ENCODE data around the gene SLC41A3.

The SLC41A3 gene

GRCh38 chr3:126052196-126053058 is 31.5 kb downstream of the SLC41A3 start:
- no peak for DNase-seq
- Histone ChIP-seq H3K4me1 (no peaks in the 10 kb centered on the region), H3K9me3 (no peaks in the 10 kb centered on the region), H3K36me3 (no peaks in the 10 kb centered on the region), H3K4me3 (ENCODE audit: low read depth, low read length) (no peak overlapping the region), H3K27me3 (no peaks in the 10 kb centered on the region)
- no peak for TF ChIP-seq CTCF (IDR thresholded peaks at IDR 0.05; ENCODE audit: low read depth, low read length)

DNA sequence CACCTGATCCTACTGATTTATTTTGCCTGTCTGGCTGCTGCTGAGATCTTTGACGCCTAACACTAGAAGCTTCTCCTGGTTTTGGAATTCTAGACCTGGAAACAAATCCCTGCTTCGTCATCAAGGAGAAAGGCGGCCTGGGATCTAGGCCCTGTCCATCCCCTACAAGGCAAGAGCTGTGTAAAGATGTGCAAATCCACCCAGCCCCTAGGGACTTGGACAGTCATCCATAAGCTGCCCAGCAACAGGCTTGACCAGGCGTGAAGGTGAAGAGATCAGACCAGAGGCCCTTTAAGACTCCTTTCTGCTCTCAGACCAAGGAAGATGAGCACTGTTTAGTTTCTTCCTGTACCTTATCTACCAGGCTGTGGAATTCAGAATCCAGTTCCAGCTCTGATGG is 32.2 kb downstream of the SLC41A3 start:
- DNase-seq = no peak
- H3K27me3 ChIP-seq = no peaks in the 10 kb centered on the region
- no peaks in the 10 kb centered on the region for H3K9me3 ChIP-seq
- H3K4me3 ChIP-seq (ENCODE audit: low read depth, low read length) = no peak overlapping the region
- H3K4me1 ChIP-seq = no peaks in the 10 kb centered on the region
- no peak for TF ChIP-seq CTCF (IDR thresholded peaks at IDR 0.05; ENCODE audit: low read depth, low read length)
- no peaks in the 10 kb centered on the region for H3K36me3 ChIP-seq

- no peak for TF ChIP-seq CTCF (IDR thresholded peaks at IDR 0.05; ENCODE audit: low read depth, low read length)
- Histone ChIP-seq H3K4me1 (no peaks in the 10 kb centered on the region), H3K27me3 (no peaks in the 10 kb centered on the region), H3K36me3 (no peaks in the 10 kb centered on the region), H3K9me3 (no peaks in the 10 kb centered on the region), H3K4me3 (ENCODE audit: low read depth, low read length) (no peak overlapping the region)
- DNase-seq = no peak
These were observed 32.7 kb downstream of the SLC41A3 start for GRCh38 chr3:126051234-126051633.

DNA sequence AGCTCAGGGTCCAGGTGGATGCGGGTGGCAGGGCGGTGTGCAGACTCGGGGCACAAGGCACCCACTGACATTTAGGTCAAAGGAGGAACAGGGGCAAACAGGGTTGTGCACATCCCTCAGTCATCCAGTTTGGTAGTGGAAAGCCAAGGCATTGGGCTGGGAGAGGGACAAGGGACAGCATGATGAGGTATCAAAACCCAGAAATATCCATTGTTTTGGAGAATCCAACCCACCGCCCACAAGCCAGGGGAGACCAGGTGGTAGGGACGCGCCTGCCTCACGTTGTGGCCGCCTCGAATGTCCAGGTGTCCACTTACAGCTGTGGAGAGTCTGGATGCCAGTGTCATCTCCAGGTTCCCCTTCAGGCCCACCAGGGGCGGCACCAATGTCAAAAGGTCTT is 33.3 kb downstream of the SLC41A3 start:
- no peaks in the 10 kb centered on the region for H3K36me3 ChIP-seq
- DNase-seq = no peak
- no peak for TF ChIP-seq CTCF (IDR thresholded peaks at IDR 0.05; ENCODE audit: low read depth, low read length)
- no peaks in the 10 kb centered on the region for H3K9me3 ChIP-seq
- no peaks in the 10 kb centered on the region for H3K4me1 ChIP-seq
- no peak overlapping the region for H3K4me3 ChIP-seq (ENCODE audit: low read depth, low read length)
- H3K27me3 ChIP-seq = no peaks in the 10 kb centered on the region

DNA sequence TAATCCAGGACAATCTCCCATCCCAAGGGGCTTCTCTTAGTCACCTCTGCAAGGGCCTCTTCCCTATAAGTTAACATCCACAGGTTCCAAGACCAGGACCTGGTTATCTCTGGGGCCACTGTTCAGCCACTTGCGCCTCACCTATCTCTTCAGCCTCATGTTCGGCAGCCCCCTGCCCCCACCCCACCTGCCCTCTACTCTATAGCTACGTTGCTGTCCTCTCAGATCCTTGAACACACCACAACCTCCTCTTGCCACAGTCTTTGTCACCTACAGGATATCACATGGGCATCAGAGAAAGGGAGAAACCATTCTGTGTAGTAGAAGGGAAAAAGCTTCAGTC is 33.9 kb downstream of the SLC41A3 start:
- DNase-seq = no peak
- Histone ChIP-seq H3K9me3 (no peaks in the 10 kb centered on the region), H3K4me3 (ENCODE audit: low read depth, low read length) (no peak overlapping the region), H3K36me3 (no peaks in the 10 kb centered on the region), H3K4me1 (no peaks in the 10 kb centered on the region), H3K27me3 (no peaks in the 10 kb centered on the region)
- TF ChIP-seq CTCF (IDR thresholded peaks at IDR 0.05; ENCODE audit: low read depth, low read length) = no peak

DNA sequence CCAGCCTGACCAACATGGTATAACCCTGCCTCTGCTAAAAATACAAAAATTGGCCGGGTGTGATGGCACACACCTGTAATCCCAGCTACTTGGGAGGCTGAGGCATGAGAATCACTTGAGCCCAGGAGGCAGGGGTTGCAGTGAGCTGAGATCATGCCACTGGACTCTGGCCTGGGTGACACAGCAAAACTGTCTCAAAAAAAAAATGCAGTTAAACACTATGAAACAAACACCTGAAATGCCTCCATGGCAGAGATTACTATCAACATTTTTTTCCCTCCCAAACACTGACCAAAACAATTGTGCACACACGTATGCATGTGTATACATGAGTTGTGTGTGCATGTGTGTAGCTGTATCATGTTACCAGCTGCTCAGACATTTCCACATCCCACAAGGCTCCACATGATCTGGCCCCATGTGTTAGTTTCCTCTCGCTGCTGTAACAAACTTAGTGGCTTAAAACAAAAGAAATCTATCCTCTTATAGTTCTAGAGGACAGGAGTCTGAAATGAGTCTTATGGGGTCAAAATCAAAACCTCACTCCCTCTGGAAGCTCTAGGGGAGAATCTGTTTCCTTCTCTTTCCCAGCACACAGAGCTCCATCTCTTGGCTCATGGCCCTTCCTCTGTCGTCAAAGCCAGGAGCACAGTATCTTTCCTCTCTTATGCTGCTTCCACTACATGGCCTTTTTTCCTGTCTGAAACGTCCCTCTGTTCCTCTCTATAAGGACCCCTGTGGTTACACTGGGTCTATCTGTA is 34.5 kb downstream of the SLC41A3 start:
- H3K4me3 ChIP-seq (ENCODE audit: low read depth, low read length) = no peak overlapping the region
- H3K36me3 ChIP-seq = no peaks in the 10 kb centered on the region
- TF ChIP-seq CTCF (IDR thresholded peaks at IDR 0.05; ENCODE audit: low read depth, low read length) = no peak
- H3K9me3 ChIP-seq = no peaks in the 10 kb centered on the region
- no peak for DNase-seq
- H3K4me1 ChIP-seq = no peaks in the 10 kb centered on the region
- H3K27me3 ChIP-seq = no peaks in the 10 kb centered on the region
